ENCODE measurements around the gene IVL.

Gene IVL, protein sequence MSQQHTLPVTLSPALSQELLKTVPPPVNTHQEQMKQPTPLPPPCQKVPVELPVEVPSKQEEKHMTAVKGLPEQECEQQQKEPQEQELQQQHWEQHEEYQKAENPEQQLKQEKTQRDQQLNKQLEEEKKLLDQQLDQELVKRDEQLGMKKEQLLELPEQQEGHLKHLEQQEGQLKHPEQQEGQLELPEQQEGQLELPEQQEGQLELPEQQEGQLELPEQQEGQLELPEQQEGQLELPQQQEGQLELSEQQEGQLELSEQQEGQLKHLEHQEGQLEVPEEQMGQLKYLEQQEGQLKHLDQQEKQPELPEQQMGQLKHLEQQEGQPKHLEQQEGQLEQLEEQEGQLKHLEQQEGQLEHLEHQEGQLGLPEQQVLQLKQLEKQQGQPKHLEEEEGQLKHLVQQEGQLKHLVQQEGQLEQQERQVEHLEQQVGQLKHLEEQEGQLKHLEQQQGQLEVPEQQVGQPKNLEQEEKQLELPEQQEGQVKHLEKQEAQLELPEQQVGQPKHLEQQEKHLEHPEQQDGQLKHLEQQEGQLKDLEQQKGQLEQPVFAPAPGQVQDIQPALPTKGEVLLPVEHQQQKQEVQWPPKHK

DNA sequence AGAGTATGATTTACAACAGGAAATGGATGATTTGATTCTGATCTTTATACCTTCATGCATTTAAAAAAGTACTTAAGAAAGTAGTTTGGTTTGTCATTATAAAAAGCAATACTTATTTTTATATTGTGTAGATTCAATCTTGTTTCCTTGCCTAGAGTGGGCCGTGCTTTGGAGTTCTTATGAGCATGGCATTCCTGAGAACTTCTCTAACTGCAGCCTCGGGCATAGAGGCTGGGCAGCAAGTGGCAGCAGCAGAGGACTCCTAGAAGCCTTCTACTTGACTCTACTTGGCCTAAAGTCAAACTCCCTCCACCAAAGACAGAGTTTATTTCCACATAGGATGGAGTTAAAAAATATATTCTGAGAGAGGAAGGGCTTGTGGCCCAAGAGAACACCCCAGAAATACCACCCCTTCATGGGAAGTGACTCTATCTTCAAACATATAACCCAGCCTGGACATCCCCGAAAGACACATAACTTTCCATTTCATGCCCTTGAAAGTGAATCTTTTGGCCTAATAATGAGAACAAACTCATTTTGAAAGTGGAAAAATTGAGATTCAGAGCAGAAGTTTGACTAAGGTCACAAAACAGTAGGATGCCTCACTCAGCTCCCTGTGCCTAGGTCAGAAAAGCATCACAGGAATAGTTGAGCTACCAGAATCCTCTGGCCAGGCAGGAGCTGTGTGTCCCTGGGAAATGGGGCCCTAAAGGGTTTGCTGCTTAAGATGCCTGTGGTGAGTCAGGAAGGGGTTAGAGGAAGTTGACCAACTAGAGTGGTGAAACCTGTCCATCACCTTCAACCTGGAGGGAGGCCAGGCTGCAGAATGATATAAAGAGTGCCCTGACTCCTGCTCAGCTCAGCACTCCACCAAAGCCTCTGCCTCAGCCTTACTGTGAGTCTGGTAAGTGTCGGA lies at the start of gene IVL:
TSS of gene IVL (plus strand) at position 861 of the 916 bp plus-strand sequence. CDS start 1,252 bp downstream, outside the sequence.
- DNase-seq (ENCODE audit: low spot score), result no peak

DNA sequence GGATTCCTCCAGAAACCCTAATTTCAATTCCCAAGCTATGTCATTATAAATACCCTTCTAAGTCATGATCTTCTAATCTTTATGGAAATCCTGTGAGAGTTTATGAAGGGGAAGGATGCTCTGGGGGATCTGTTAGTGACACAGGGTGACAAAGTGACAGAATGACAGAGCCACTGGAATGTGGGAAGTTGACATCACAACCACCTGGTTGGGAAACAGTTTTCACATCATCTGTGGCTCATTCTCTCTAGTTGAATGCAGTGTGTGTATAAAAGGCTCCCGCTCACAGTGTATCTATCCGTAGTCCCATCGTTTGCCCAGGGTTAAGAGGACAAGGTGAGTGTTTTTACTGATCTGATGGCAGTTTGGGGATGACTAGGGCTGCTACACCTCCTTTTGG lies 48.6 kb upstream of the IVL start, which contains the start of gene LCE7A:
TSS of gene LCE7A (plus strand) at position 301 of the 400 bp plus-strand sequence. CDS start 702 bp downstream, outside the sequence.
- DNase-seq (ENCODE audit: low spot score), result no peak

DNA sequence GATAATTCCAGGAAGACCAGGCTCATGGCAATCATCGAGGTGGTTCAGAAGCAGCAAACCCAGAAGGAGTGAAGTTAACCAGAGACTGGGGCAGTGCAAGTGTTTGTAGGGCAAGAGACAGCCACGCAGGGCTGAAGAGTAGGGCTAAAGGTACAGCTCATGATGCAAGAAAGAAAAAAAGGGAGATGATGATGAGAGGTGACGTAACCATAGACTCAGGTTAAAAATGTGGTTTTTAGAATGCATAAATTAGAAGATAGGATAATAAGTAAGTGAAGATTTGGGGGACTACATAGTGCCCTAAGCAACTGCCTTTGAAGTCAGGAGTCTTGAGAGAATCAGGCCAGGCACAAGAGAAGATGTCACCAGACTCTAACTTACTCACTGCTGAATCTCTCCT lies 48.2 kb upstream of the IVL start:
- DNase-seq (ENCODE audit: low spot score), result no peak

DNA sequence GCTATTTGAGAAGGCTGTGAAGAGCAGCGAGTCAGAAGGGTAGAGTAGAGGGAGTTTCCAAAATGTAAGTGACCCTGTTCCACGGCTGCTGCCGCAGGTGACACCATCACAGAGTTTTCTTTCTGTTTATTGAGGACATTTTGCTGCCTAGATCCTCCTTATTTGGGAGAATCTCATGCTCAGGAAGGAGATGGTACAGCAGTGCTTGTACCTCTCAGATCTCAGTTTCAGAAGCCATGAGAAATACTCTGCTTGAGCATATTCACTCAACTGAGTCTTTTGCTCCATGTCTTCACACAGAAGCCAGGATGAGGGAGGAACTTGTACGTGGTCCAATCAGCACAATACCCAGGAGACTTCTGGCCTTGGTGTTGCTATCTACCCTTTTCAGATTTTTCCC lies 47.0 kb upstream of the IVL start:
- DNase-seq (ENCODE audit: low spot score), result no peak

DNA sequence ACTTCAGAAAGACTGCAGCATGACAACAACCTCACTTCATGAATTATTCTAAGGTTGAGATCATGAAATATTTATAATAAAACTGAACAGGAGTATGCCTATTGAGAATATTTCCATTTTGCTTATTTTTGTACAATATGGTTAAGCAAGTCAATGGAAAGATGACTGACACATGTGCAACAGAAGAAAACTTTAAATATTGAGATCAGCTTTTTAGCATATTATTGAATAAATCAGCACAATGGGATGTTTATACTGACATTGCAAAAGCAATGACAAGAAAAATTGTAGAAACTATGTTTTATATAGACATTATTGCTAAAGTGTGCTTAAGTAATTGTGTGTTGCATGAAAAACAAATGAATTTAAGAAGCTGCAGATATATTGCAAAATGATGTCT lies 43.9 kb upstream of the IVL start:
- no peak for DNase-seq (ENCODE audit: low spot score)

DNA sequence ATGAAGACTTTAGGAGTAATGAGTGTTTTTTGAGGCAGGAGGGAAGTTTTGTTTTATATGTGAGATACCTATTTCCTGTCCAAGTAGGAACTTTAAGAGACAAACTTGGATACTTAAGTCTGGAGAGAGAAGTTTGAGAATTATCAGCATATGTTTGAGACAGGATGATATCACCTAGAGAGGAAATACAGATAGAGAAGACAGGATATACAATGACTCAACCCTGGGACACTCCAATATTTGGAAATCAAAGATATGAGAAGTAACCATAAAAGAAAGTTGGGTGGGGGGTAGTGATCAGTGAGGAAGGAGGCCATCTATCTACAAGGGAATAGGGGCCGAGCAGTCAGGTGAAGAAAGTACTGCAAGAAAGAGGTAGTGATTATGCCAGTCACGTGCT lies 42.0 kb upstream of the IVL start:
- DNase-seq (ENCODE audit: low spot score), result no peak

DNA sequence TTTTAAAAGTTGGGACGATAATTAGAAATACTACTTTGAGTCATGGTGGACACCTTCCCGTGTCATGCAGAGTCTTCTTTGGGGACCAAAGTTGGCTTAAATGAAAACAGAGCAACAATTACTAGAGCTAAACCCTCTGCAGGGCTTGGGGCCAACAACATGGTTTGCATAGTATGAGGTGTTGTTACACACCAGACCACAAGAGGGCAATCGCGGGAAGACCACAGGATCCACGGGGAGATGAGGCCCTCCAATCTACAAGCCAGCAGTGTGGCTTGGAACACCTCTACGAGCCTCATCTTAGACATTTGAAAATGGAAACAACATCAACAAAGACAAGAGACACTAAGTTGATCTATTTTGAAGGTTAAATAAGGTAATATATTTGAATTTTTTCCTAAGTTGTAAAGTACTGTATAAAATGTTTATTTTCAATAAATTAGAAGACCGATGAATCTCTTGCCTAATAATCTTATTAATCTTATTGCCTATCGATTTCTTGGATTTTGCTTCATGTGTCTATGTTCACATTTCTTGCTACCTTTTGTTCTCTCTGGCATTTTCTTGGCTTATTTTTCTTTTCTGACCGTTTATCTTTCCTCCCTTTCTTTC lies 38.4 kb upstream of the IVL start:
- peak; percentile 52 for DNase-seq (ENCODE audit: low spot score)

DNA sequence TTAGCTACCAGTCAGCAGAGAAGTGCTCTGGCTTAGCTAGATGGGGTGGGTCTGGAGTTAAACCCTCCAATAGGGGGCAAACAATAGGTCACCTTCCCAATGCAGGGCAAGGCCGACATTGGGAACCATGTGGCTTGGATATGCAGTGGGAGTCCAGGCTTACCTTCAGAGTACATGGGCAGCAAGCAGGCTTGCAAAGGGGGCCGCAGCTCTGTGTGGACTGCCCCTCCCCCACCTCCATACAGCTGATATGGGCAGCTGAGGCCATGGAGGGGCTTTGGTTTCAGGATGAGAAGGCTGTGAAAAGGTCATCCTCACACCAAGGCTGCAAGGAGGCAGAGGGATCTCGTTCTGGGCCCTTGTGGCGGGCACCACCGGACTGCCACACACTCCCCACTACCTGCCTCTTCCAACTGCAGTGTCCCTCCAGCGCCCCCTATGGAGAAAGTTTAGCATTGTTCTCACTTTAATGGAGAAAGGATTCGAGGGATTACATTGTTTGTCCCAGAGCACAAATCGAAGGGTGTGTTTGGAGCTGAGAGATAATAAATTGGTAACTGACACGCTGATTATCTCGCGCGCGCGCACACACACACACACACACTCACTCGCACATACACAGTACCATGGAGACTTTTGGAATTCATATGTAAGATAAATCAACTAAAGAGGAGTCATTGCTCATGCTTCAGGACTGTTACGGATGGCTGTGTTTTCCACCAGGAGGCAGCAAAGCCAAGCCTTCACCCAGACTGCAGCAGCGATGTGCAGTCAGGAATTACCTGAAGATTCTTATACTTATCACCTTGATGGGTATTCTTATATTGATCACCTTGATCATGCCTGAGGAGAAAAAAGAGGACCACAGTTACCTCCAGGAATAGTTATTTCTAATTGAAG lies 37.3 kb upstream of the IVL start:
- DNase-seq (ENCODE audit: low spot score), result no peak

DNA sequence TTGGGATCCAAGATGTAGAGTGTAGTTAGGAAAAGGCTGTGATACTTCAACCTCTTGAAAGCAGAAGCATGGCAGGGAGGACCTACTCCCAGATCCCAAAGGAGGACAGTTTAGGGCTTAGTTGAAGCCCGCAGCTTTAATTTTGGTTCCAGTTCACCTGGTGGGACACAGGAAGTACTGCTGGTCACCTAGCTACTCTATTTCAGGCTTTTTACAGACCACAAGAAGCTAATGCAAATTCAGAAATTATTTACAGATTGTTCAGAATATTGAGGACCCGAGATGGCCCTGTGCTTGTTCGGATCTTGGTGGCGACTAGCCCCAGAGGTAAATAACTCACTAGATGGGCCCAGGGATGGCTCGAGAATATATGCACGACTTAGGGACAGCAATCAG lies 36.6 kb upstream of the IVL start:
- DNase-seq (ENCODE audit: low spot score), result no peak

DNA sequence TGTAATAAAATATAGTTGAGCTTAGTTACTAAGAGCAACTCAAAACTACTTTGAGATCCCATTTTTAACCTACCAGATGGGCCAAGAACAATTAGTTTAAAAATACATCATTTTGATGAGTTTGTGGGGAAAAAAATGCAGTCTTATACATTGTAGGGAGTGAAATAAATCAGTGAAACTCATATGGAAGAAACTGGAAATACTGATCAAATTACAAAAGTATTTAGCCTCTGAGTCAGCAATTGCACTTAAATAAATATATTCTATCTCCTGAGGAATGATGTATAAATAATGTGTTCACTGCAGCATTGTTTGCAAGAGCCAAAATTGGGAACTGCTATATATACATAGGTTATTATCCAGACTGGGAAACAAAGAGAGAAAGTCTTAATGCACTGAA lies 34.9 kb upstream of the IVL start:
- no peak for DNase-seq (ENCODE audit: low spot score)

DNA sequence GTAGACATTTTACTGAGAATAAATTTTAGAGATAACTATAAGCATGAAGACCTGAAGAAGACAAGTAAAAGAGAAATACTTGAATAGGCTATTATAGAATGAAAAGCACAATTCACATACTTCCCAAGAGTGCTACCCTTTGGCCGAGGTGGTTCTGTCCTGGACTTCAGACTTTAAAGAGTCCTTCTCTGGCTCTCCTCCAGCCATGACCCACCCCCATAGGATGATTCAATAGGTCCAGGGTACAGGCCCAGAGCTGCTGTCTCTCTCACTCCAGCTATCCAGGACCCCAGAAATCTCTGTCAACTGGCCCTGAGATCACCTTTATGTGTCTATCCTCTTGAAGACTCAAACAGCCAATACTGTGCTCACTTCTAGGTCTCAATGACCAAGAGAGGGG lies 31.5 kb upstream of the IVL start:
- no peak for DNase-seq (ENCODE audit: low spot score)

DNA sequence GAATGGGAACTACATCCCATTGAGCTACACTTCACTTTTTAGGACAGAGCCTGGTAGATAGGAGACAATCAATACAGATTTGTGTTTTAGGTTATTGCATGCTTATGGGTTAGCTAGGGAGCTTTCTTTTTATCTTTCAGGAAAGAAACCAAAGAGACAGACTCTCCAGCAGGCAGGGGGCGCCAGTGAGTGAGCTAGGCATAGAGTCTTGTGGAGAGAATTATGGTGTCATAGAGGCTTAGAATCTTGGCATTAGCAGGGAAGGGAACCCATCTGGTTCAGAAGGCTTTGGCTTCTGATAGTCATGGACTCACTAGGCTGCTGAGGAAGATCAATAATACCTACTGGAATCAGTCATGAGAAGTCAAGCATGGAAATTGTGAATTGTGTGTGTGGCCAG lies 30.3 kb upstream of the IVL start, which contains the start of gene SMCP:
TSS of gene SMCP (plus strand) at position 281 of the 400 bp plus-strand sequence. CDS start 6,101 bp downstream, outside the sequence.
- no peak for DNase-seq (ENCODE audit: low spot score)

DNA sequence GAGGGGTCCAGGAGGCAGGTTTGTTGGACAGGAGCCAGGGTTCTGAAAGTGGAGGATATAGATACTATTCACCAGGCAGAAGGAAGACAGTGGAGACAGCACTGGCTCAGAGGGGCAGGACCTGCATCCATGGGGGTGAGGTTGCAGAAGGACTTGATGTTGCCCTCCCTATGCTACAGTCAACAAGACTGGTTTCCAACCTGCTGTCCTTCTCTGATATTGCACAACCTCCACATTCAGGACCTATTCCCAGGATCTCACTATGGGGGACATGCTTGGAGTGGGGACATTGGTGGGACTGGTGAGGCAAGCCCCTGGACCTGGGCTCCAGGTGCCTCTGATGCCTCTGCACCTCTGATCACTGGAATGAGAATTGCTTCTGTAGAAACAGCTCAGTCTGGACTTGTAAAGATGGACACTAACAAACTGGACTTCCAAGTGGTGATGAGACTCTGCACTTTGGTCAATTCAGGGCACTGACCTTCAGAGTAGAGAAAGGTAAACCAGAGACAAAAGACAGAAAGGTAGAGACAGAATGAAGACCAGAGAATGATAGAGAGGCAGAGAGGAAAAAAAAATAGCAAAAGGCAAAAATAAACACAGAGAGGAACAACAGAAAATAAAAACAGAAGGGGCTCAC lies 28.7 kb upstream of the IVL start:
- DNase-seq (ENCODE audit: low spot score), result no peak

DNA sequence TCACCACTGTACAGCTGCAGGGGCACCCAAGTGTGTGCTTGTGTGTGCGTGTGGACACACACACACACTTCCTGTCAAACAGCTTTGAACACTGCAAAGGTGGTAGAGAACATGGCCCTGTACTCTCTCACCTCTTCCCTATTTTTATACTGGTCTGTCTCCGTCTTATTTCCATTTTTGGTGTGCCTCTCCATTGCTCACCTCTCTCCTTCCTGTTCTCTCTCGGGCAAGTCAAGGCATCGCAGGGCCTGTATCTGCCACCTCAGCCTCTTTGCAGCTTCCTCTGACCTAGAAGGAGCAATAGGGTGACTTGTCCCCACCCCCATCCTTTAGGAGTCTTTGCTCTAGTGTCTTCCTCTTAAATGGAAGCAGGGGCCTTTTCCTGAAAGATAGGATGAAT lies 28.0 kb upstream of the IVL start:
- DNase-seq (ENCODE audit: low spot score), result no peak

DNA sequence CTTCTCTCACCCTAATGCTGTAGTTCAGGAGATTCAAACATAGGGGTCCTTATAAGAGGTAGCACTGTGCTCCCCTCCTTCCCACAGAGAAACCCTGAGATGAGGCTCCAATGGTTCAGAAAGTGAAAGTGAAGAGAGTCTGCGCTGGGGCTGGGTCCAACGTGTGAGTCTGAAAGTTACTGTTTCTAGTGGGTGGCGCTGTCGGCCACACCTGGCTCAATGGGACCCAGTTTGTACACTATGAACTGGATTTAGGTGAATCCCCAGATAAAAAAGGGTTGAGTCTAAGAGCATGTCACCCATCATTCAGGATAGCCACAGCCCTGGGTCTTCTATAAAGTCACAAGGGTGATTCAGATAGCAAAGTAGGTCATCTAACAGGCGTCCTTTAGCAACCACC lies 27.4 kb upstream of the IVL start:
- DNase-seq (ENCODE audit: low spot score), result no peak

DNA sequence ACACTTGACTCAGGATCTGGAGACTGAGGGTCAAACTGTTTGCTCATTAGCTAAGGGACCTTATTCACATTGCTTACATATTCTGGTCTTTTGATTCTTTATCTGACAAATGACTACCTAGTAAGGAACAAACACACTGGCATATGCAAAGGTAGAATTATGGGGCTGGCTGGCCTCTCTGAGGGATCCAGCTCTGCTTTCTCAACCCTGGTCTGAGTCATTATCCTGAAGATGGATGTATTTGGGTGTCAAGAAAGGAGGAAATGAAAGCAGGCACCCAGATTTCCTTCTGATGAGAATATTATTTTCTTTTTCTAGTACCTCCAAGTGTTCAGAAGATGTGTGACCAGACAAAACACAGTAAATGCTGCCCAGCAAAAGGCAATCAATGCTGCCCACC lies 24.3 kb upstream of the IVL start:
- no peak for DNase-seq (ENCODE audit: low spot score)

DNA sequence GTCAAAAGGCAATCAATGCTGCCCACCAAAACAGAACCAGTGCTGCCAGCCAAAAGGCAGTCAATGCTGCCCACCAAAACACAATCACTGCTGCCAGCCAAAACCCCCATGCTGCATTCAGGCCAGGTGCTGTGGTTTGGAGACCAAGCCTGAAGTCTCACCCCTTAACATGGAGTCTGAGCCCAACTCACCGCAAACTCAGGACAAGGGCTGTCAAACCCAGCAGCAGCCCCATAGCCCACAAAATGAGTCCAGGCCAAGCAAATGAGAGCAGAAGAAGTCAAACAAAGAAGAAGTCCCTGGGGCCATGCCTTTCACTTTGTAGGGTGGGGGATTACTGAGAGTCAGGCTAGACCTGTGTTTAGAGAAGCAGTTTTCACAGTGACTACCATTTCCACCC lies 23.8 kb upstream of the IVL start:
- no peak for DNase-seq (ENCODE audit: low spot score)

DNA sequence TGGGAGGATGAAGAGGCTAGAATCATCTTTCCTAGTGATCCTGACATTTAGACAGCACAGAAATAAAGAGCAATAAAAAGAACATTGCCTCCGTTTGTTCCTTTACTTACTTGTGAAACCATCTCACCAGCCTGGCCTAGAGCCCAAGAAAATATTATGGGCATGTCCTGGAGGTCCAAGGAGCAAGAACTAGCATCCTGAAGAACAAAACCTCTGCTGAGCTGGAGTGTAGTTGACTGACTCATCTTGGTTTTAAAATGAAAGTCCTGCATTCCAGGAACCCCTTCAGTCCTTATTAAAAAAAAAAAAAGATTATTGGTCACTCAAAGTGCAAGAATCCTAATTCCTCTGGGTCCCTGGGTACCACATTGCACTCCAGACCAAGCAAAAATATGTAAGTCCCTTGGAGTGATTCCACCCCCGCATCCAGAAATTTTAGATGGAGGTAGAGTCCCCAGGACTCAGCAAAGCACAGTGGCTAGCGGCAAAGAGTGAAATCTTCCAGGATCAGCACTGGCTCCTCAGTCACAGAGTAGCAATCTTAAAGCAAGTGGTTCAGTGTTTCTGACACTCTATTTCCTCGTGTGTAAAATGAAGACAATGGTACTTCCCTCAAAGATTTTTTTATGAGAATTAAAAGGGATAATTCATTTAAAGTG lies 23.3 kb upstream of the IVL start:
- no peak for DNase-seq (ENCODE audit: low spot score)

DNA sequence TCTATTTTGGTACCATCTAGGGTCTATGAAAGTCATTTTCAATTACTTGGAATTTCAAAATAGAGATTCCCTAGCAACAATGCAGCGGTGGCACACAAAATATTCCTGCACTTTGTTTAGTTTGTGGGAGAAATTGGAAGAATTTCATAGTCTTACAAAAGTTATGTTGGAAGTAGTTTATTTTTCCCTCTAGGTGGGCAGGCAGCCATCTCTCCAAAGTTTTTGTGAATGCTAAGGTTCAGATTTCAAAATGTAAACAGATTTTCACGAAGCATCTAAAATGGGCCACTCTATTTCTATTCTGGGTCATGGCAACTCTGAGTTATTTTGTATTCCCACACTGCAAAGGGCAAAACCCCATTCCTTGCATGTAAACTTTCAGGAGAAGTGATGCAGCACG lies 22.3 kb upstream of the IVL start:
- DNase-seq (ENCODE audit: low spot score), result no peak
